Measurements from ENCODE around the gene PKN1.

The PKN1 gene

GRCh38 chr19:14470031-14470876, 37.1 kb downstream of the PKN1 start:
- DNase-seq: no peak

GRCh38 chr19:14471436-14472187, 38.5 kb downstream of the PKN1 start:
- no peak for DNase-seq

GRCh38 chr19:14472202-14472938, 39.3 kb downstream of the PKN1 start:
- DNase-seq: peak; percentile 65 to 84

- DNase-seq: no peak
Observed at GRCh38 chr19:14473073-14473977, 40.2 kb downstream of the PKN1 start.

GRCh38 chr19:14473978-14474578, 41.0 kb downstream of the PKN1 start:
- DNase-seq: no peak

- no peak for DNase-seq
Observed at GRCh38 chr19:14474827-14475226, 41.7 kb downstream of the PKN1 start.

GRCh38 chr19:14475251-14476073, 42.4 kb downstream of the PKN1 start, which contains the start of gene PTGER1:
Gene PTGER1, minus strand, starts transcription at chr19:14475354. Its CDS starts 1,034 bp downstream, at chr19:14474320.
- peak in 1 of 2 donors; percentile 12 for DNase-seq

GRCh38 chr19:14476327-14476672, 43.2 kb downstream of the PKN1 start:
- DNase-seq: no peak

GRCh38 chr19:14476673-14477401, 43.7 kb downstream of the PKN1 start:
- peak; percentile 27 to 55 for DNase-seq

GRCh38 chr19:14477418-14478112, 44.5 kb downstream of the PKN1 start:
- DNase-seq: no peak

- no peak for DNase-seq
Observed at GRCh38 chr19:14478113-14478545, 45.0 kb downstream of the PKN1 start.

- no peak for DNase-seq
Observed at GRCh38 chr19:14479309-14479974, 46.3 kb downstream of the PKN1 start.

GRCh38 chr19:14479975-14480699, 47.0 kb downstream of the PKN1 start:
- peak in 1 of 2 donors; percentile 71 for DNase-seq

- no peak for DNase-seq
Observed at GRCh38 chr19:14480700-14481079, 47.6 kb downstream of the PKN1 start.

- no peak for DNase-seq
Observed at GRCh38 chr19:14482172-14482941, 49.3 kb downstream of the PKN1 start.

GRCh38 chr19:14487370-14488125, 54.4 kb downstream of the PKN1 start:
- DNase-seq: no peak

All from inflammatory macrophage treated with lipopolysaccharide for 1 hour (primary cell).